ENCODE data around the gene PARN.

DNA sequence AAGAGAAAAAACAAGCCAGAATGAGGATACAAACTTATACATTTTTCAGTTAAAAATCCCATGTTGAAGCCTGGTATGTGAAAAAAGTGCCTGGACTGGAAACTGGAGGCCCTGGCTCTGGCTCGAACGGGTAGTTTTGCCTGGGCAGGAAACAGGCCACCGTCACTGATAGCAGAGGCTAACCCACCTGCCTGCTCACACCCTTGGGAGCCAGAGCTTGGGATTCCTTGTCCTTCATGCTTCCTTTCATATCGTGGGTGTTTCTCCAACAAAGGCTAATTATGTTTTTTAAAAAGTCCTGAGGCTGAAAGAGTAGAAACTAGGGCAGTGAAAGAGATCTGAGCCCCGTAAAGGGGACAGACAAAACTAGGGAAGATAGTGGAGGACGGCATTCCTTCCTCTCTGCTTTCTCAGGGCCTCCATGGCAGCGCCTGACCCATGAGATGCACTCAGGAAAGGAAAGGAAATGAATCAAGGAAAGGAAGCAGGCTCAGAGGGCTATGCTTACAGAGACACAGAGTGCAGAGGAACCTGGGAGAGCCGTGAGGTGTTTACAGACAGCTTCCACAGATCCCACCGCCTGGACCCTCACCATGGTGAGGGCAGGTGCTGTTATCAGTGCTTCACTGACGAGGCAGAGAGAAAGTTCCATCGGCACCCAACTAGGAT is 138.1 kb downstream of the PARN start:
- TF ChIP-seq, protein P1, sequence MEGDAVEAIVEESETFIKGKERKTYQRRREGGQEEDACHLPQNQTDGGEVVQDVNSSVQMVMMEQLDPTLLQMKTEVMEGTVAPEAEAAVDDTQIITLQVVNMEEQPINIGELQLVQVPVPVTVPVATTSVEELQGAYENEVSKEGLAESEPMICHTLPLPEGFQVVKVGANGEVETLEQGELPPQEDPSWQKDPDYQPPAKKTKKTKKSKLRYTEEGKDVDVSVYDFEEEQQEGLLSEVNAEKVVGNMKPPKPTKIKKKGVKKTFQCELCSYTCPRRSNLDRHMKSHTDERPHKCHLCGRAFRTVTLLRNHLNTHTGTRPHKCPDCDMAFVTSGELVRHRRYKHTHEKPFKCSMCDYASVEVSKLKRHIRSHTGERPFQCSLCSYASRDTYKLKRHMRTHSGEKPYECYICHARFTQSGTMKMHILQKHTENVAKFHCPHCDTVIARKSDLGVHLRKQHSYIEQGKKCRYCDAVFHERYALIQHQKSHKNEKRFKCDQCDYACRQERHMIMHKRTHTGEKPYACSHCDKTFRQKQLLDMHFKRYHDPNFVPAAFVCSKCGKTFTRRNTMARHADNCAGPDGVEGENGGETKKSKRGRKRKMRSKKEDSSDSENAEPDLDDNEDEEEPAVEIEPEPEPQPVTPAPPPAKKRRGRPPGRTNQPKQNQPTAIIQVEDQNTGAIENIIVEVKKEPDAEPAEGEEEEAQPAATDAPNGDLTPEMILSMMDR (IDR thresholded peaks at IDR 0.05), result no peak
- TF ChIP-seq POLR2A (IDR thresholded peaks at IDR 0.05) (no peak), POLR2AphosphoS5 (IDR thresholded peaks at IDR 0.05) (no peak)

Measured in prostate gland (tissue), 2 donors.